ENCODE measurements around the gene SURF4. TPM values are rescaled to one million over a fixed set of nuclear protein-coding genes. Genes with fewer than 3 reads are reported as not detected.
A peak's percentile ranks its signal among the peaks of the same experiment; 100 is the strongest.

Gene SURF4
- total and polyA plus RNA-seq, 2 of the 13 experiments (the other 11 are each of a cell fraction or from before 2014, with no cell fraction given), result 220 to 265 TPM

- TF ChIP-seq ZNF576 (CRISPR knock-in tag; IDR thresholded peaks at IDR 0.05) (no peak), E2F2 (CRISPR knock-in tag; IDR thresholded peaks at IDR 0.05; ENCODE audit: borderline replicate concordance) (no peak), ZNF713 (CRISPR knock-in tag; IDR thresholded peaks at IDR 0.05) (no peak), RXRB (CRISPR knock-in tag; IDR thresholded peaks at IDR 0.05; ENCODE audit: borderline replicate concordance) (peak; percentile 2; the same call in 1 of the 2 replicates), FOXM1 (CRISPR knock-in tag; IDR thresholded peaks at IDR 0.05) (no peak), RXRA (CRISPR knock-in tag; IDR thresholded peaks at IDR 0.05) (peak; percentile 35; the same call in 1 of the 2 replicates), AHDC1 (CRISPR knock-in tag; IDR thresholded peaks at IDR 0.05; ENCODE audit: borderline replicate concordance) (no peak), NR2C2 (CRISPR knock-in tag; IDR thresholded peaks at IDR 0.05; ENCODE audit: borderline replicate concordance) (peak; percentile 27; the same call in 1 of the 2 replicates), ZNF609 (CRISPR knock-in tag; IDR thresholded peaks at IDR 0.05; ENCODE audit: borderline replicate concordance) (no peak), NONO (IDR thresholded peaks at IDR 0.05) (no peak), NONO (CRISPR knock-in tag; conservative IDR thresholded peaks at IDR 0.05) (peak; percentile 33; the same call in 1 of the 2 replicates), CHD2 (IDR thresholded peaks at IDR 0.05; ENCODE audit: low read depth, low read length) (no peak), USF2 (IDR thresholded peaks at IDR 0.05; ENCODE audit: low read depth, low read length) (no peak), USF2 (CRISPR knock-in tag; IDR thresholded peaks at IDR 0.05; ENCODE audit: borderline replicate concordance) (no peak)
Observed at GRCh38 chr9:133351908-133352634, 23.8 kb downstream of the SURF4 start (continued).
